HFFc6 (cell line): ENCODE results near the gene ALK. TPM values are rescaled to one million over a fixed set of nuclear protein-coding genes. Genes with fewer than 3 reads are reported as not detected.

Source experiments
- DNase-seq: peaks from one replicate; pipeline ENCODE4 v3.0.0-alpha.2; 2018
- H3K27ac Mint-ChIP-seq: 2 replicates; pipeline ENCODE4 v1.8.0; 2020; ENCODE audit warnings: mild to moderate bottlenecking, mixed read lengths
- H3K27me3 Mint-ChIP-seq: 2 replicates; pipeline ENCODE4 v1.8.0; 2021; ENCODE audit warnings: mild to moderate bottlenecking, moderate library complexity, mixed read lengths; ENCODE audit not compliant: insufficient read depth
- H3K36me3 Mint-ChIP-seq: 2 replicates; pipeline ENCODE4 v1.8.0; 2021; ENCODE audit warnings: low read depth, mixed read lengths
- H3K4me1 Mint-ChIP-seq: 2 replicates; pipeline ENCODE4 v1.8.0; 2020; ENCODE audit warnings: low read depth, mixed read lengths
- H3K4me3 Mint-ChIP-seq: 2 replicates; pipeline ENCODE4 v1.8.0; 2020; ENCODE audit warnings: mild to moderate bottlenecking, moderate library complexity, mixed read lengths
- H3K9me3 Mint-ChIP-seq: 2 replicates; pipeline ENCODE4 v1.8.0; 2020; ENCODE audit warnings: mild to moderate bottlenecking, mixed read lengths
- CTCF ChIP-seq: fragments of 200-600 bp; sonication (generic); IDR thresholded peaks from 2 replicates; pipeline ENCODE4 v1.5.0; 2021; ENCODE audit warnings: antibody characterized with exemption, mild to moderate bottlenecking
- total RNA-seq, 6 experiments: library from RNA; stranded (reverse); fragmentation: NEBNext Ultra II Directional; extraction: Animal tissue kit (Norgen Biotek cat#: 25700); gene quantifications; 2 replicates in 1 of 6; 3 replicates in 5 of 6; pipeline ENCODE4 v1.2.3, GENCODE V29; 2021

The ALK gene
- total RNA-seq, 6 experiments from 2014 or later = not detected

- no peak for TF ChIP-seq CTCF
- no peak for DNase-seq
Measured at GRCh38 chr2:29610569-29610968, 310.8 kb downstream of the ALK start.

DNA sequence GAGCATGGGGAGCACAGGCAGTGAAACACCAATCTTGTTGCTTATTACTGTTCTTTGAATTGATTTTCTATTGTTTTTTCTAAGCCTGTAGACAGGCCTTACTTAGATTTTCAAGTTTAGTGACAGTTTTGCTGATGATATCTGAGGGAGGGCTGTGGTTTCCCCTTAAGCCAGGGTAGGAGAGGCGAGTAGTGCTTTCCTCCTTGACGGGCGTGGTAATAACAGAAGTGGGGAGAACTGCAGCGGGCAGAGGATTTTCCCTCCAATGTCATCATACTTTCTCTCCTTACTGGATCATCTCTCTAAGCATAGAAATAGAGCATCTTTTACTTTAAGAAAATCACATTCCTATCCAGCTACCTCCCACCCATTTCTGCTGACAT, 314.4 kb downstream of the ALK start:
- DNase-seq = no peak
- Mint-ChIP-seq H3K27ac (peak overlapping the region; percentile 99), H3K4me1 (peaks cover 31% of the 10 kb centered on the region), H3K36me3 (0 out of 2 replicates have a peak, but pooled peaks cover 5% of the 10 kb centered on the region), H3K4me3 (no peak overlapping the region), H3K9me3 (no peaks in the 10 kb centered on the region), H3K27me3 (no peaks in the 10 kb centered on the region; the same call in 1 of the 2 replicates)
- TF ChIP-seq CTCF = no peak

More at GRCh38 chr2:29610569-29610968, 310.8 kb downstream of the ALK start:
- no peak overlapping the region for H3K4me3 Mint-ChIP-seq
- no peak overlapping the region for H3K27ac Mint-ChIP-seq
- H3K9me3 Mint-ChIP-seq = no peaks in the 10 kb centered on the region
- peaks cover 7% of the 10 kb centered on the region for H3K27me3 Mint-ChIP-seq
- H3K4me1 Mint-ChIP-seq = peaks cover 24% of the 10 kb centered on the region
- peaks cover 8% of the 10 kb centered on the region; the same call in 1 of the 2 replicates for H3K36me3 Mint-ChIP-seq

GRCh38 chr2:29606104-29607037, 315.0 kb downstream of the ALK start:
- peak; percentile 92 for DNase-seq
- Mint-ChIP-seq H3K9me3 (no peaks in the 10 kb centered on the region), H3K4me1 (peaks cover 37% of the 10 kb centered on the region), H3K27ac (peak overlapping the region; percentile 99), H3K4me3 (peak overlapping the region; percentile 67), H3K36me3 (0 out of 2 replicates have a peak, but pooled peaks cover 5% of the 10 kb centered on the region), H3K27me3 (no peaks in the 10 kb centered on the region)
- no peak for TF ChIP-seq CTCF

GRCh38 chr2:29603341-29603740, 318.0 kb downstream of the ALK start:
- H3K36me3 Mint-ChIP-seq = peaks cover 11% of the 10 kb centered on the region; the same call in 1 of the 2 replicates
- no peak overlapping the region for H3K27ac Mint-ChIP-seq
- no peak for TF ChIP-seq CTCF
- H3K4me3 Mint-ChIP-seq = no peak overlapping the region
- H3K9me3 Mint-ChIP-seq = peaks cover 3% of the 10 kb centered on the region; the same call in 1 of the 2 replicates
- peaks cover 39% of the 10 kb centered on the region for H3K4me1 Mint-ChIP-seq
- H3K27me3 Mint-ChIP-seq = peaks cover 1% of the 10 kb centered on the region
- DNase-seq = no peak

DNA sequence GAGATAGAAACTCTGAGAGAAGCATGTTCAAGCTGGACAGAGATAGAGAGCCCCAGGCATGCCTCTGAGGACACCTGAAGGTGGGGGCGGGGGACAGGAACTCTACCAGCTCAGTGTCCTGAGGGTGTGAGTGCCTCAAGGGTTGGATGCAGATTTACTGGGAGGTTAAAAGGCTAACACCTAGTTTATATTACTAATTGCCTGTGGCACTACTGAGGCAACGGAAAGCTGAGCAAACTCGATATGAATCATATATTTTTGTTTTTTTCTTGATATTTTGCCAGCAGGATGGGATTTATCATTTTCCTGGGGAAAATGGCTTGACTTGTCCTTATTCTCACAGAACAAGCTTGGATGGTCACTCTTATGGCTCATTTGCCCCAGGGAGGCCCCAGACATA, 319.5 kb downstream of the ALK start:
- H3K27ac Mint-ChIP-seq = no peak overlapping the region
- TF ChIP-seq CTCF = no peak
- DNase-seq = no peak
- peaks cover 29% of the 10 kb centered on the region for H3K4me1 Mint-ChIP-seq
- peaks cover 11% of the 10 kb centered on the region; the same call in 1 of the 2 replicates for H3K36me3 Mint-ChIP-seq
- peaks cover 3% of the 10 kb centered on the region; the same call in 1 of the 2 replicates for H3K9me3 Mint-ChIP-seq
- peaks cover 4% of the 10 kb centered on the region for H3K27me3 Mint-ChIP-seq
- H3K4me3 Mint-ChIP-seq = no peak overlapping the region
